PC-3 (cell line): Measurements from ENCODE around the gene SARDH. TPM values are rescaled to one million over a fixed set of nuclear protein-coding genes. Genes with fewer than 3 reads are reported as not detected.

Experiments
- ATAC-seq: fragments of 200-7000 bp; cut with Tn5 transposase; 2 replicates; pipeline ENCODE4 v1.9.1; 2020; ENCODE audit warnings: mild to moderate bottlenecking, moderate library complexity
- BruUV-seq: library from RNA; stranded (reverse); fragments of 400-500 nt; replicated peaks from 2 replicates; lab custom pipeline; 2021; lab: Mats Ljungman, UMichigan
- CTCF ChIA-PET: fragments of 300-600 bp; sonication (Branson Sonifier 250); formaldehyde crosslinking; loops from one replicate; lab custom pipeline; 2022; ENCODE audit warnings: antibody characterized with exemption; lab: Charles Lee
- POLR2A ChIA-PET: fragments of 300-600 bp; sonication (Branson Sonifier 250); formaldehyde crosslinking; loops from one replicate; lab custom pipeline; 2022; ENCODE audit warnings: antibody characterized with exemption; ENCODE audit not compliant: unreplicated experiment; lab: Charles Lee
- DNase-seq: peaks from one replicate; pipeline ENCODE4 v3.0.0-alpha.2; 2015
- H2AFZ ChIP-seq: fragments of 300-600 bp; sonication (generic); 2 replicates; pipeline ENCODE4 v1.6.0; 2016; ENCODE audit warnings: antibody characterized with exemption, low read length
- H3F3A ChIP-seq: fragments of 300-600 bp; sonication (generic); one replicate; pipeline ENCODE4 v1.6.0; 2017; ENCODE audit warnings: antibody characterized with exemption, low read length, control low read depth, mild to moderate bottlenecking; ENCODE audit not compliant: unreplicated experiment
- H3K27ac ChIP-seq: fragments of 300-600 bp; sonication (generic); 2 replicates; pipeline ENCODE4 v1.5.1; 2016; ENCODE audit warnings: mild to moderate bottlenecking, low read length
- H3K27me3 ChIP-seq: fragments of 300-600 bp; sonication (generic); 2 replicates; pipeline ENCODE4 v1.6.1; 2016; ENCODE audit warnings: low read length, mixed read lengths
- H3K36me3 ChIP-seq: fragments of 300-600 bp; sonication (generic); 2 replicates; pipeline ENCODE4 v1.6.1; 2016; ENCODE audit warnings: low read depth, mixed run types, low read length, mixed read lengths
- H3K4me1 ChIP-seq: fragments of 300-600 bp; sonication (generic); 2 replicates; pipeline ENCODE4 v1.5.1; 2016; ENCODE audit warnings: low read length; ENCODE audit not compliant: insufficient read depth
- H3K4me2 ChIP-seq: fragments of 300-600 bp; sonication (generic); 2 replicates; pipeline ENCODE4 v1.6.0; 2016; ENCODE audit warnings: low read length
- H3K4me3 ChIP-seq: fragments of 300-600 bp; sonication (generic); 2 replicates; pipeline ENCODE4 v1.5.1; 2016; ENCODE audit warnings: mild to moderate bottlenecking, low read length, mixed read lengths
- H3K79me2 ChIP-seq: fragments of 300-600 bp; sonication (generic); 2 replicates; pipeline ENCODE4 v1.6.1; 2017; ENCODE audit warnings: low read length, mixed read lengths
- H3K9ac ChIP-seq: fragments of 300-600 bp; sonication (generic); 2 replicates; pipeline ENCODE4 v1.6.0; 2016; ENCODE audit warnings: mild to moderate bottlenecking, low read length
- H3K9me2 ChIP-seq: fragments of 300-600 bp; sonication (generic); replicated peaks from 2 replicates; pipeline ENCODE4 v1.6.1; 2016; ENCODE audit warnings: mixed run types, low read length, mixed read lengths
- H3K9me3 ChIP-seq: fragments of 300-600 bp; sonication (generic); 2 replicates; pipeline ENCODE4 v1.6.1; 2016; ENCODE audit warnings: low read length, mixed read lengths
- H4K20me1 ChIP-seq: fragments of 300-600 bp; sonication (generic); 2 replicates; pipeline ENCODE4 v1.6.1; 2016; ENCODE audit warnings: low read length, mixed read lengths
- CTCF ChIP-seq: fragments of 300-600 bp; sonication (generic); conservative IDR thresholded peaks from 2 replicates; pipeline ENCODE4 v1.5.1; 2017; ENCODE audit warnings: antibody characterized with exemption, low read depth, mild to moderate bottlenecking, low read length
- EZH2 ChIP-seq: fragments of 300-600 bp; sonication (generic); IDR thresholded peaks from one replicate; pipeline ENCODE4 v1.6.1; 2017; ENCODE audit warnings: antibody characterized with exemption, mild to moderate bottlenecking, low read length; ENCODE audit not compliant: unreplicated experiment
- EZH2phosphoT487 ChIP-seq: fragments of 300-600 bp; sonication (generic); IDR thresholded peaks from 2 replicates; pipeline ENCODE4 v1.6.1; 2018; ENCODE audit warnings: mild to moderate bottlenecking, antibody characterized with exemption, low read length, borderline replicate concordance
- intact Hi-C: fragments of 100-400 bp; cut with micrococcal nuclease; formaldehyde crosslinking; loops from 2 replicates; pipeline ENCODE4 v1.9.0; 2023
- total RNA-seq: library from RNA; depleted of rRNA; stranded (reverse); fragments of >200 nt; gene quantifications from 2 replicates; pipeline ENCODE4 v1.2.3, GENCODE V29; 2014

SARDH gene
- total RNA-seq, 1 experiment from 2014 or later, result 3.4 TPM

- TF ChIP-seq EZH2phosphoT487 (no peak), CTCF (no peak), EZH2 (no peak)
These were observed 83.2 kb downstream of the SARDH start for GRCh38 chr9:133654736-133655657.

GRCh38 chr9:133653638-133654037, 84.5 kb downstream of the SARDH start:
- H3K4me2 ChIP-seq, result no peak overlapping the region
- H3K79me2 ChIP-seq, result no peaks in the 10 kb centered on the region
- no peaks in the 10 kb centered on the region for H3F3A ChIP-seq
- peaks cover 44% of the 10 kb centered on the region for H3K27me3 ChIP-seq
- H3K36me3 ChIP-seq, result no peaks in the 10 kb centered on the region
- TF ChIP-seq CTCF (no peak), EZH2 (no peak), EZH2phosphoT487 (no peak)
- ATAC-seq (no peak), DNase-seq (no peak)
- H3K9ac ChIP-seq, result no peak overlapping the region
- intact Hi-C loops, result no loop called here
- no peak overlapping the region for H3K27ac ChIP-seq
- H3K4me3 ChIP-seq, result no peak overlapping the region
- H3K9me2 ChIP-seq, result no peaks in the 10 kb centered on the region
- H2AFZ ChIP-seq, result no peak overlapping the region
- H3K9me3 ChIP-seq, result no peaks in the 10 kb centered on the region
- BruUV-seq, result no TSS peak
- ChIA-PET CTCF (no interaction called here), POLR2A (no interaction called here)
- no peaks in the 10 kb centered on the region for H4K20me1 ChIP-seq
- no peaks in the 10 kb centered on the region for H3K4me1 ChIP-seq

More at GRCh38 chr9:133654736-133655657, 83.2 kb downstream of the SARDH start:
- Histone ChIP-seq H3K9me2 (no peaks in the 10 kb centered on the region), H4K20me1 (no peaks in the 10 kb centered on the region), H3K36me3 (no peaks in the 10 kb centered on the region), H3K9me3 (no peaks in the 10 kb centered on the region), H3K9ac (no peak overlapping the region), H3K27ac (no peak overlapping the region), H3K4me3 (no peak overlapping the region), H3F3A (no peaks in the 10 kb centered on the region), H2AFZ (no peak overlapping the region), H3K79me2 (no peaks in the 10 kb centered on the region), H3K4me1 (peaks cover 6% of the 10 kb centered on the region), H3K27me3 (peaks cover 38% of the 10 kb centered on the region), H3K4me2 (no peak overlapping the region)
- POLR2A ChIA-PET, result no interaction called here
- CTCF ChIA-PET, result no interaction called here
- BruUV-seq, result no TSS peak
- ATAC-seq (no peak), DNase-seq (no peak)
- intact Hi-C loops, result no loop called here

GRCh38 chr9:133650026-133650425, 88.1 kb downstream of the SARDH start:
- Histone ChIP-seq H3K9me3 (no peaks in the 10 kb centered on the region), H3K9me2 (no peaks in the 10 kb centered on the region), H3K4me3 (no peak overlapping the region), H3F3A (no peaks in the 10 kb centered on the region), H3K4me1 (no peaks in the 10 kb centered on the region), H3K27me3 (peaks cover 44% of the 10 kb centered on the region), H3K27ac (no peak overlapping the region), H3K4me2 (no peak overlapping the region), H3K36me3 (no peaks in the 10 kb centered on the region), H4K20me1 (no peaks in the 10 kb centered on the region), H2AFZ (no peak overlapping the region), H3K9ac (no peak overlapping the region), H3K79me2 (no peaks in the 10 kb centered on the region)
- intact Hi-C loops, result no loop called here
- ChIA-PET POLR2A (no interaction called here), CTCF (no interaction called here)
- no peak for DNase-seq
- no TSS peak for BruUV-seq
- no peak for TF ChIP-seq EZH2phosphoT487
- TF ChIP-seq EZH2, result no peak
- no peak for TF ChIP-seq CTCF
- no peak for ATAC-seq
